Common myeloid progenitor, CD34-positive (primary cell): ENCODE data around the gene DPP10.

Experiments used
- CTCF ChIA-PET: fragments of 350-600 bp; sonication (Branson Sonifier 250); formaldehyde crosslinking; loops from one replicate; lab custom pipeline; 2021; ENCODE audit warnings: antibody characterized with exemption; lab: Charles Lee
- POLR2A ChIA-PET: fragments of 350-600 bp; sonication (Branson Sonifier 250); formaldehyde crosslinking; loops from one replicate; lab custom pipeline; 2021; ENCODE audit warnings: antibody characterized with exemption; lab: Charles Lee
- DNase-seq, 3 donors: peaks; one replicate each; pipeline versions ENCODE4 v3.0.0 to v3.0.0-alpha.2; 2013
- H3K27ac ChIP-seq, 2 experiments: 1 replicate in 1 of 2; 2 replicates in 1 of 2; pipeline ENCODE4 v1.7.0; 2013; ENCODE audit warnings: inconsistent platforms in 2 of 2, low read length in 2 of 2, mild to moderate bottlenecking in 2 of 2, low read depth in 1 of 2, moderate library complexity in 1 of 2; ENCODE audit not compliant: severe bottlenecking in 2 of 2, insufficient read depth in 1 of 2, poor library complexity in 1 of 2
- H3K27me3 ChIP-seq, 5 experiments: replicated peaks in 2 of 5; 1 replicate in 3 of 5; 2 replicates in 2 of 5; pipeline versions ENCODE4 v1.6.1 to v1.7.0; 2013; ENCODE audit warnings: low read length in 4 of 5, mild to moderate bottlenecking in 2 of 5, moderate library complexity in 2 of 5, inconsistent platforms in 1 of 5; ENCODE audit not compliant: insufficient read depth in 5 of 5, control insufficient read depth in 4 of 5
- H3K36me3 ChIP-seq, 4 experiments: 1 replicate in 2 of 4; 2 replicates in 2 of 4; pipeline versions ENCODE4 v1.6.1 to v1.7.0; 2013; ENCODE audit warnings: low read length in 3 of 4, control low read depth in 1 of 4, mild to moderate bottlenecking in 1 of 4; ENCODE audit not compliant: control insufficient read depth in 4 of 4, insufficient read depth in 4 of 4
- H3K4me1 ChIP-seq, 4 experiments: 1 replicate in 3 of 4; 2 replicates in 1 of 4; pipeline versions ENCODE4 v1.6.1 to v1.7.1; 2013; ENCODE audit warnings: low read length in 3 of 4, mild to moderate bottlenecking in 3 of 4, control low read depth in 1 of 4, inconsistent platforms in 1 of 4, moderate library complexity in 1 of 4; ENCODE audit not compliant: control insufficient read depth in 4 of 4, insufficient read depth in 4 of 4; ENCODE audit errors: control extremely low read depth in 1 of 4
- H3K4me3 ChIP-seq, 7 experiments: 1 replicate in 4 of 7; 2 replicates in 3 of 7; pipeline versions ENCODE4 v1.5.1 to v1.7.0; 2013; ENCODE audit warnings: mild to moderate bottlenecking in 7 of 7, low read length in 6 of 7, moderate library complexity in 6 of 7, inconsistent platforms in 2 of 7, low read depth in 2 of 7, control low read depth in 1 of 7; ENCODE audit not compliant: insufficient read depth in 4 of 7, control insufficient read depth in 1 of 7; ENCODE audit errors: extremely low read depth in 1 of 7
- H3K9me3 ChIP-seq, 5 experiments: 1 replicate in 4 of 5; 2 replicates in 1 of 5; pipeline versions ENCODE4 v1.6.1 to v1.7.1; 2013; ENCODE audit warnings: low read length in 4 of 5, mild to moderate bottlenecking in 2 of 5, inconsistent platforms in 1 of 5, low read depth in 1 of 5, moderate library complexity in 1 of 5; ENCODE audit not compliant: control insufficient read depth in 4 of 5, insufficient read depth in 2 of 5; ENCODE audit errors: control extremely low read depth in 1 of 5
- WGBS: methylation state at CpG from one replicate; pipeline ENCODE4 v1.1.5; 2013; ENCODE audit not compliant: insufficient coverage; 5-methylcytosine and 5-hydroxymethylcytosine counted together

DPP10 gene

GRCh38 chr2:115162494-115163293 lies 720.3 kb downstream of the DPP10 start:
- peak in 2 of 3 donors; percentile 10 to 28 for DNase-seq
- H3K4me1 ChIP-seq: peaks cover 0 to 16% (median 13%) of the 10 kb centered on the region in 4 experiments
- no peaks in the 10 kb centered on the region for H3K36me3 ChIP-seq
- CTCF ChIA-PET: interaction anchor here (0.8 kb wide), 1 partner anchor 21 kb away, joined by 3 read pairs; no protein-coding TSS in a partner anchor
- 3% methylated on average over 40 of the region's 49 CpGs for WGBS
- H3K27ac ChIP-seq: no peak overlapping the region
- peaks cover 9 to 54% (median 26%) of the 10 kb centered on the region in 5 experiments for H3K27me3 ChIP-seq
- POLR2A ChIA-PET: no interaction called here
- H3K9me3 ChIP-seq: peaks cover 0 to 6% (median 2%) of the 10 kb centered on the region in 5 experiments
- H3K4me3 ChIP-seq: peak overlapping the region in 4 of 7 experiments; percentile 23 to 59 (median 43)

- WGBS: 62% methylated on average over 1 of the region's 6 CpGs
- Histone ChIP-seq H3K4me1 (peaks cover 0 to 16% (median 13%) of the 10 kb centered on the region in 4 experiments), H3K9me3 (peaks cover 0 to 6% (median 2%) of the 10 kb centered on the region in 5 experiments), H3K36me3 (no peaks in the 10 kb centered on the region), H3K4me3 (no peak overlapping the region), H3K27me3 (peaks cover 9 to 54% (median 26%) of the 10 kb centered on the region in 5 experiments), H3K27ac (no peak overlapping the region)
- DNase-seq: peak in 1 of 3 donors; percentile 4
- POLR2A ChIA-PET: no interaction called here
- CTCF ChIA-PET: interaction anchor here (0.8 kb wide), 2 partner anchors 12 to 21 kb away, joined by 3 read pairs; no protein-coding TSS in a partner anchor
Measured at GRCh38 chr2:115163572-115163971, 721.1 kb downstream of the DPP10 start.

GRCh38 chr2:115165529-115166109 lies 723.2 kb downstream of the DPP10 start:
- peaks cover 0 to 15% (median 11%) of the 10 kb centered on the region in 4 experiments for H3K4me1 ChIP-seq
- no CpG with 5 or more reads among the region's 6 CpGs for WGBS
- peak; percentile 16 to 48 (median 44) for DNase-seq
- CTCF ChIA-PET: no interaction called here
- POLR2A ChIA-PET: no interaction called here
- H3K36me3 ChIP-seq: no peaks in the 10 kb centered on the region
- H3K4me3 ChIP-seq: no peak overlapping the region
- no peak overlapping the region for H3K27ac ChIP-seq
- H3K27me3 ChIP-seq: peaks cover 7 to 37% (median 22%) of the 10 kb centered on the region in 5 experiments
- peaks cover 0 to 3% (median under 1%) of the 10 kb centered on the region in 5 experiments for H3K9me3 ChIP-seq

GRCh38 chr2:115168457-115168856 lies 726.0 kb downstream of the DPP10 start:
- ChIA-PET CTCF (no interaction called here), POLR2A (no interaction called here)
- H3K27ac ChIP-seq: no peak overlapping the region
- no peak for DNase-seq
- H3K4me1 ChIP-seq: no peaks in the 10 kb centered on the region
- peaks cover 4 to 15% (median 7%) of the 10 kb centered on the region in 5 experiments for H3K27me3 ChIP-seq
- no CpG with 5 or more reads among the region's 3 CpGs for WGBS
- H3K4me3 ChIP-seq: no peak overlapping the region
- H3K36me3 ChIP-seq: no peaks in the 10 kb centered on the region
- no peaks in the 10 kb centered on the region for H3K9me3 ChIP-seq

- peaks cover 0 to 2% (median 0%) of the 10 kb centered on the region in 5 experiments for H3K27me3 ChIP-seq
- no peak overlapping the region for H3K4me3 ChIP-seq
- WGBS: 86% methylated on average over 1 of the region's 1 CpG
- H3K4me1 ChIP-seq: no peaks in the 10 kb centered on the region
- no peak overlapping the region for H3K27ac ChIP-seq
- CTCF ChIA-PET: no interaction called here
- no peaks in the 10 kb centered on the region for H3K36me3 ChIP-seq
- POLR2A ChIA-PET: no interaction called here
- no peaks in the 10 kb centered on the region for H3K9me3 ChIP-seq
- no peak for DNase-seq
Measured at GRCh38 chr2:115169814-115170213, 727.4 kb downstream of the DPP10 start.

- Histone ChIP-seq H3K9me3 (no peaks in the 10 kb centered on the region), H3K27ac (no peak overlapping the region), H3K4me3 (no peak overlapping the region), H3K36me3 (no peaks in the 10 kb centered on the region), H3K4me1 (no peaks in the 10 kb centered on the region), H3K27me3 (peaks cover 0 to 2% (median 0%) of the 10 kb centered on the region in 5 experiments)
- DNase-seq: no peak
- 100% methylated on average over 2 of the region's 2 CpGs for WGBS
- CTCF ChIA-PET: no interaction called here
- POLR2A ChIA-PET: no interaction called here
Measured at GRCh38 chr2:115171751-115172150, 729.3 kb downstream of the DPP10 start.

- Histone ChIP-seq H3K9me3 (no peaks in the 10 kb centered on the region), H3K36me3 (no peaks in the 10 kb centered on the region), H3K27me3 (no peaks in the 10 kb centered on the region), H3K4me1 (no peaks in the 10 kb centered on the region), H3K4me3 (no peak overlapping the region), H3K27ac (no peak overlapping the region)
- ChIA-PET POLR2A (no interaction called here), CTCF (interaction anchor here (1.2 kb wide), 1 partner anchor 11 kb away, joined by 3 read pairs; no protein-coding TSS in a partner anchor)
- DNase-seq: no peak
- 82% methylated on average over 3 of the region's 3 CpGs for WGBS
Measured at GRCh38 chr2:115174651-115175050, 732.2 kb downstream of the DPP10 start.
